HTERT RPE-1 (cell line): Measurements from ENCODE around the gene ARFGAP3.

Source experiments
- in situ Hi-C: fragments of 300-500 bp; cut with MboI; formaldehyde crosslinking; loops from 4 replicates; pipeline ENCODE4 v1.14.3; 2020; ENCODE audit warnings: low sequenced_read_pairs

ARFGAP3 gene

GRCh38 chr22:42825796-42826195, 31.3 kb downstream of the ARFGAP3 start:
- in situ Hi-C loops = no loop called here

DNA sequence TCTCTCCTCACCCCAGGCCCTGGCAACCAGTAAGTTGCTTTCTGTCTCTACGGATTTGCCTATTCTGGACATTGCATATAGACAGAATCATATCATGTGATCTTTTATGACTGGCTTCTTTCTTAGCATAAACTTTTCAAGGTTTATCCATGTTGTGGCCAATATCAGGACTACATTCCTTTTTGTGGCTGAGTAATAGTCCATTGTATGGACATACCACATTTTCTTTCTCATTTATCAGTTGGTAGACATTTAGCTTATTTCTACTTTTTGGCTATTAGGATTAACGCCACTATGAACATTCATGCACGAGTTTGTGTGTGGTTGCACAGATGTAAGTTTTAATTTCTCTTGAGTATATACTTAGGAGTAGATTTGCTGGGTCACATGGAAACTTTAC, 35.7 kb downstream of the ARFGAP3 start:
- in situ Hi-C loops = no loop called here

DNA sequence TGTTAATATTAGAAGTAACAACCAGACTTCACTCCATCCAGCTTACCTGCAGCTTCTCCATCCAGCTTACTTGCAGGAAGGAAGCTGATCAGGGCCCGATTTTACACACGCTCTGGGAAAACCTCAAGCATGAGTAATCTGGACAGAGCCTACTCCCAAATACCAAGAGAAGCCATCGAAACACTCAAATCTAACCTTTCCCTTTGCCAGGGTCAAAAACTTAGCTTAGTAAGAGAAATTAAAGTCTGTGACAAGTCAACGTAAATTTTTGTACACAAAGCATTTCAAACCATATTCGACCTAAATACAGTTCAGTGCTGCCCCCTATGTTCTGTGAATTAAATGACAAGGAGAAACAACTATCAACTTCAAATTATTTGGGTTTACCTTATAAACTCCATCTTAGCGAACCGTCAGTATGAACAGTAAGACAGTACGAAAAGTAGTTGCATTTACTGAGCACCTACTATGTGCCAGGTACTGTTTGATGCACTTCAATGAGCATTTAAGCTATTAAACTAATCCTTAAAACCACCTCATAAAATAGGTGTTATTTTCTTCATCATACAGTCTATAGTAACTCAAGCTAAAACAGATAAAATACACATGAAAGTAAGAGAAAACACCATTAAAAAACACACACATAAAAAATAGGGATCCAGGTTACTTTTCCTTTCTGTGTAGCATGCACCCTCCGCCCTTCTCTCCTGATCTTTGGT, 36.9 kb downstream of the ARFGAP3 start:
- in situ Hi-C loops = no loop called here

- in situ Hi-C loops = no loop called here
These were observed 37.5 kb downstream of the ARFGAP3 start for GRCh38 chr22:42819412-42820044.

DNA sequence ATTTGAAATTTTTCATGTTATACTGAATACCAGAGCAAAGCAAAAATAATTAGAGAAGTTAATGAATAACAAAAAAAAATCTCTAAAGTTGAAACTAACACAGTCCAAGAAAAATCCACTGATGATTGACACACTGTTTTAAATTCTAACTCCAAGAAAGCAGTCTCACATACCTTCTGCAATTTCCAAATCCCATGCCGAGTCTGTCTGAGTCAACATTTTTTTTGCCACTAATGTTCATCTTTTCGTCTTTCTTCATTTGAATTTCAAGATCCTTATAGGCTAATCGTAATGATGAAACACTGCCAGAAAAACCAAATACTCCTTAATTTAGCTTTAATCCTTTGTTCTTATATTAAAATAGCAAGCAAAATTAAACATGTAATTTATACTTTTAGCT, 39.5 kb downstream of the ARFGAP3 start:
- in situ Hi-C loops = no loop called here

DNA sequence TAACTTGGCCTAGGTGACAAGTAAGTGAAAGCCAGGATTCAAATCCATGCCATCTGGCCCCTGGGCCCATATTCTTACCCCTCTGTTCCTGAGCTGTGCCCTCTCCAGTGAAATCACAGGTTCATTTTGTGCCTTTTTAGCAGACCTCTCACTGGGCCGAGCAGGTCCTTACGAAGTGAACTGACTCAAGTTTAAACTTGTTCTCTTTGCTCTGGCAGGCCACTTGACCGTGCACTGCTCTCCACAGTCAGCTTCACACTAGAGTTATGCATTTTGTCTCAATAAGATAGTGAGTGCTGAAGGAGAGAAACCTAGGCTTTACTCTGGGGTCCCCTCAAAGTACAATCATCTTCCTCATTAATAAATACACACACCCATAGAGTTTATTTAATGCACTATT, 40.7 kb downstream of the ARFGAP3 start:
- in situ Hi-C loops = no loop called here

GRCh38 chr22:42814616-42815015, 42.5 kb downstream of the ARFGAP3 start:
- in situ Hi-C loops = no loop called here

DNA sequence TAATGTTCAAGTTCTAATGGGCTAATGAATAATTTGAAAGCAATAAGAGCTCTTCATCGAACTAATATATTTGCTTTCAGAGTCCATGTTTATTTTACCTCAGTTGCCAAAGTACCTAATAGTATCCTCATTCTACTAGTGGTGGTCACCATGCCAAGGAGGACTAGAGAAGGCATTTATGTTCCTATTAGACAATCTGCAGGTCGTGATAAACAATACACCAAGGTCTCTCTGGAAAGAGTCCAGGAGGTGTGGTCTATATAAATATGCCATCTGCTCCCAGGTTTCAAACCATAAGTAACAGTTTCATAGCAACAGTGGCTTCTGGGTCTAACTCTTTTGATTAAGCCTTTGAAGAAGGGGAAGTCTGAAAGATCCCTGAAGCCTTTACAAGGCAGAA, 42.9 kb downstream of the ARFGAP3 start:
- in situ Hi-C loops = no loop called here

- in situ Hi-C loops = no loop called here
These were observed 43.6 kb downstream of the ARFGAP3 start for GRCh38 chr22:42813501-42813900.

GRCh38 chr22:42811459-42811858, 45.6 kb downstream of the ARFGAP3 start:
- in situ Hi-C loops = no loop called here

GRCh38 chr22:42808521-42808920, 48.6 kb downstream of the ARFGAP3 start:
- in situ Hi-C loops = no loop called here

GRCh38 chr22:42807185-42807584, 49.9 kb downstream of the ARFGAP3 start:
- in situ Hi-C loops = no loop called here

DNA sequence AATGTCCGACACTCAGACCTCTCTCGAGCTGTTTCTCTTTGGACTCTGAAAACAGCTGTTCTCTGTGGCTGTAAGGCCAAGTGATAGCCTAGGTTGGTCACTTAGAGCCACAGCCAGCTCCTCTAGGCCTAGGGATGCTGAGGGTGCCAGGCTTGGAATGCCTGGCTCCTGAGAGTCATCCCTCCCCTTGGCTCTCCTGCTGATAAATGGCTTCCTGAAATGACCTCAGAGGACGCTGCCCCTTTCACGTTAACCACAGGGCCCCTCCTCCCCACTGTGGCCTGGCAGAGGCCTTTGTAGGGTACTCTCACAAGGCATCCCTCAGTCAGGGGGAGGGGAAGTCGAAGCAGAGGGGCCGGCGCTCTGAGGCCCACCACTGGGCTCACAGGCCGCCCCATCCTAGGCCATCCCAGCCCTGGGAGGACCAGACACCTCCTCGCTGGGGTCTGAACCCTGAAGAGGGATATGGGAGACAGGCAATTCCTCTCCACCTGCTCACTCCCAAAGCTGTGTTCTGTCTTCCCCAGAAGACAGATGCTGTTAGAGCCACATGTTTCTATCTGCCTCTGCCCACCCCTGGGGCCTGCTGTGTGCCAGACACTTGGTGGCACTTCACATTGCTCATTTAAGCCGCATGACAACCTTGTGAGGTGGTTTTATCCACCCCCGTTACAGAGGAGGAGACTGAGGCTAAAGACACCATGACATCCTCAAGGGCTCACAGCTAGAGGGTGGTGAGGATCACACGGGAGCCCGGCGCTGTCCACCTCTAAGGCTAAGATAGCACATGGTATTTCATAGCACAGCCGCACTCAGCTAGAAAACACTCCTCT, 50.9 kb downstream of the ARFGAP3 start:
- in situ Hi-C loops = no loop called here

GRCh38 chr22:42805016-42805997, 51.8 kb downstream of the ARFGAP3 start:
- in situ Hi-C loops = no loop called here

DNA sequence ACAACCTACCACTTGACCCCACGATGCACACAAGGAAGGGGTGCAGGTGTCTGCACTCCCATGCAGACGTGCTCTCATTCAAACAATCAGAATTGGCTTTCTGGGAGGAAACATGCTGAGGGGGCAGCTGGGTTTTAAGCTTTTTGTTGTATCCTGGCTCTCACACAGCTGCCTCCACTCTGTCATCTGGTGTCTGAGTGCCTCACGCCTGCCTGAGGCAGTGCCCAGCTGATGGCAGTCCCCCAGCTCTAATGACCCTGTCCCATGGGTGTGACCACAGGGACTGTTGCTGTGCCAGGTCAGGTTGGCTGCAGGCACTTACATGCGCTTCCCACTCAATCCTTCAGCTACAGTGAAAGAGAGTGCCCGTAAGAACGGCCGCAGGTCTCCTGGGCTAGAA, 53.7 kb downstream of the ARFGAP3 start:
- in situ Hi-C loops = no loop called here

- in situ Hi-C loops = no loop called here
These were observed 55.6 kb downstream of the ARFGAP3 start for GRCh38 chr22:42801252-42802080.

- in situ Hi-C loops = no loop called here
These were observed 56.4 kb downstream of the ARFGAP3 start for GRCh38 chr22:42800451-42801251.

- in situ Hi-C loops = no loop called here
These were observed 57.3 kb downstream of the ARFGAP3 start for GRCh38 chr22:42799461-42800405.
